ENCODE measurements around the gene POU6F1. TPM values are rescaled to one million over a fixed set of nuclear protein-coding genes. Genes with fewer than 3 reads are reported as not detected.
"Not testable (repeated sequence)": the region's sequence is repeated elsewhere in the genome, so short reads cannot be mapped to it uniquely, and the experiment has no call there.

POU6F1 gene
- polyA plus RNA-seq, 1 donor from 2014 or later, result 12.4 TPM

GRCh38 chr12:51222461-51222860, 4.6 kb upstream of the POU6F1 start:
- Histone ChIP-seq H3K9me2 (ENCODE audit: insufficient read depth, low read length) (no peaks in the 10 kb centered on the region), H3K27ac (ENCODE audit: low read length) (no peak overlapping the region), H2AFZ (ENCODE audit: low read depth, low read length) (no peak overlapping the region), H3K27me3 (ENCODE audit: insufficient read depth, low read depth, low read length) (no peaks in the 10 kb centered on the region), H3K79me2 (replicated peaks; ENCODE audit: insufficient read depth, low read length) (no peaks in the 10 kb centered on the region), H4K20me1 (ENCODE audit: insufficient read depth) (no peaks in the 10 kb centered on the region), H3K4me2 (ENCODE audit: low read length) (no peak overlapping the region), H3K9me3 (ENCODE audit: low read length) (no peaks in the 10 kb centered on the region), H3K36me3 (ENCODE audit: insufficient read depth, low read length) (no peaks in the 10 kb centered on the region), H3K4me3 (ENCODE audit: low read length) (no peak overlapping the region), H3F3A (ENCODE audit: insufficient read depth, low read length, poor library complexity, severe bottlenecking) (no peaks in the 10 kb centered on the region), H3K9ac (ENCODE audit: low read length) (no peak overlapping the region)
- TF ChIP-seq EZH2 (IDR thresholded peaks at IDR 0.05; ENCODE audit: borderline replicate concordance, insufficient read depth, low read length, poor library complexity, severe bottlenecking), result no peak
- TF ChIP-seq SMC3 (conservative IDR thresholded peaks at IDR 0.05; ENCODE audit: poor library complexity), result no peak
- TF ChIP-seq, protein P1, sequence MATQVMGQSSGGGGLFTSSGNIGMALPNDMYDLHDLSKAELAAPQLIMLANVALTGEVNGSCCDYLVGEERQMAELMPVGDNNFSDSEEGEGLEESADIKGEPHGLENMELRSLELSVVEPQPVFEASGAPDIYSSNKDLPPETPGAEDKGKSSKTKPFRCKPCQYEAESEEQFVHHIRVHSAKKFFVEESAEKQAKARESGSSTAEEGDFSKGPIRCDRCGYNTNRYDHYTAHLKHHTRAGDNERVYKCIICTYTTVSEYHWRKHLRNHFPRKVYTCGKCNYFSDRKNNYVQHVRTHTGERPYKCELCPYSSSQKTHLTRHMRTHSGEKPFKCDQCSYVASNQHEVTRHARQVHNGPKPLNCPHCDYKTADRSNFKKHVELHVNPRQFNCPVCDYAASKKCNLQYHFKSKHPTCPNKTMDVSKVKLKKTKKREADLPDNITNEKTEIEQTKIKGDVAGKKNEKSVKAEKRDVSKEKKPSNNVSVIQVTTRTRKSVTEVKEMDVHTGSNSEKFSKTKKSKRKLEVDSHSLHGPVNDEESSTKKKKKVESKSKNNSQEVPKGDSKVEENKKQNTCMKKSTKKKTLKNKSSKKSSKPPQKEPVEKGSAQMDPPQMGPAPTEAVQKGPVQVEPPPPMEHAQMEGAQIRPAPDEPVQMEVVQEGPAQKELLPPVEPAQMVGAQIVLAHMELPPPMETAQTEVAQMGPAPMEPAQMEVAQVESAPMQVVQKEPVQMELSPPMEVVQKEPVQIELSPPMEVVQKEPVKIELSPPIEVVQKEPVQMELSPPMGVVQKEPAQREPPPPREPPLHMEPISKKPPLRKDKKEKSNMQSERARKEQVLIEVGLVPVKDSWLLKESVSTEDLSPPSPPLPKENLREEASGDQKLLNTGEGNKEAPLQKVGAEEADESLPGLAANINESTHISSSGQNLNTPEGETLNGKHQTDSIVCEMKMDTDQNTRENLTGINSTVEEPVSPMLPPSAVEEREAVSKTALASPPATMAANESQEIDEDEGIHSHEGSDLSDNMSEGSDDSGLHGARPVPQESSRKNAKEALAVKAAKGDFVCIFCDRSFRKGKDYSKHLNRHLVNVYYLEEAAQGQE (IDR thresholded peaks at IDR 0.05; ENCODE audit: borderline replicate concordance), result no peak
- no peak for TF ChIP-seq CTCF (IDR thresholded peaks at IDR 0.05; ENCODE audit: poor library complexity, severe bottlenecking)
- no peak for TF ChIP-seq TAF1 (IDR thresholded peaks at IDR 0.05; ENCODE audit: low read depth)
- TF ChIP-seq EP300 (conservative IDR thresholded peaks at IDR 0.05; ENCODE audit: poor library complexity, severe bottlenecking), result no peak

GRCh38 chr12:51219857-51220256, 2.0 kb upstream of the POU6F1 start:
- H2AFZ ChIP-seq (ENCODE audit: low read depth, low read length); H3F3A ChIP-seq (ENCODE audit: insufficient read depth, low read length, poor library complexity, severe bottlenecking); H3K9ac ChIP-seq (ENCODE audit: low read length); H3K4me2 ChIP-seq (ENCODE audit: low read length); H4K20me1 ChIP-seq (ENCODE audit: insufficient read depth); H3K4me3 ChIP-seq (ENCODE audit: low read length); H3K36me3 ChIP-seq (ENCODE audit: insufficient read depth, low read length); H3K27me3 ChIP-seq (ENCODE audit: insufficient read depth, low read depth, low read length); H3K9me2 ChIP-seq (ENCODE audit: insufficient read depth, low read length); H3K9me3 ChIP-seq (ENCODE audit: low read length); H3K27ac ChIP-seq (ENCODE audit: low read length): not testable (repeated sequence)
- peaks cover 17% of the 10 kb centered on the region for H3K79me2 ChIP-seq (replicated peaks; ENCODE audit: insufficient read depth, low read length)

DNA sequence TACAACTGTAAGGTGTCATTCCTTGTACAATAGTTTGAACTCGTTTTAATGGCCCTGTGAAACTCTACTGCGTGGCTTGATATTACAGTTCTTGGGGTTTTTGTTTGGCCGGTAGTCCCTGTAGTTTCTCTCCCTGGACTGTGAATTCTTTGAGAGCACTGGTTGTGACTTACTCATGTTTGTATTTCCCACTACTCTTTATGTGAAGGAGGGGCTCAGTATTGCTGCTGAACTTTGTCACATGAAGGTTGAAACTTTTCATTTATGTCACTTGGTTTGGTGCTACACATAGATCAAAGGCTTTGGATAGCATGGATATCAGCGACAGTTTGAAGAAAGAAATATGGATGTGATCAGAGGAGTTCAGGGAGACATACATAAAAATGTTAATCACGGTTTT, 1.5 kb upstream of the POU6F1 start:
- Histone ChIP-seq H3F3A (ENCODE audit: insufficient read depth, low read length, poor library complexity, severe bottlenecking) (no peaks in the 10 kb centered on the region), H3K9ac (ENCODE audit: low read length) (no peak overlapping the region), H3K79me2 (replicated peaks; ENCODE audit: insufficient read depth, low read length) (peaks cover 19% of the 10 kb centered on the region), H3K4me2 (ENCODE audit: low read length) (no peak overlapping the region), H2AFZ (ENCODE audit: low read depth, low read length) (no peak overlapping the region), H3K27me3 (ENCODE audit: insufficient read depth, low read depth, low read length) (no peaks in the 10 kb centered on the region), H3K27ac (ENCODE audit: low read length) (no peak overlapping the region), H4K20me1 (ENCODE audit: insufficient read depth) (no peaks in the 10 kb centered on the region), H3K9me3 (ENCODE audit: low read length) (no peaks in the 10 kb centered on the region), H3K9me2 (ENCODE audit: insufficient read depth, low read length) (no peaks in the 10 kb centered on the region), H3K4me3 (ENCODE audit: low read length) (no peak overlapping the region), H3K36me3 (ENCODE audit: insufficient read depth, low read length) (no peaks in the 10 kb centered on the region)
- TF ChIP-seq EP300 (conservative IDR thresholded peaks at IDR 0.05; ENCODE audit: poor library complexity, severe bottlenecking) (no peak), MXI1 (conservative IDR thresholded peaks at IDR 0.05; ENCODE audit: poor library complexity, severe bottlenecking) (no peak), SMC3 (conservative IDR thresholded peaks at IDR 0.05; ENCODE audit: poor library complexity) (no peak), POLR2AphosphoS5 (IDR thresholded peaks at IDR 0.05) (no peak), EZH2 (IDR thresholded peaks at IDR 0.05; ENCODE audit: borderline replicate concordance, insufficient read depth, low read length, poor library complexity, severe bottlenecking) (no peak)
- TF ChIP-seq, protein P1 (IDR thresholded peaks at IDR 0.05; ENCODE audit: borderline replicate concordance), result no peak

Measured in neural cell (in vitro differentiated cells).